HG02610 (cell line): ENCODE results near the gene CEACAM3.

Experiments used
- ATAC-seq: cut with Tn5 transposase; IDR thresholded peaks from one replicate; pipeline ENCODE4 v1.9.1; 2021; ENCODE audit warnings: mild to moderate bottlenecking, moderate library complexity; ENCODE audit not compliant: unreplicated experiment

Gene CEACAM3

GRCh38 chr19:41792513-41793413 lies 3.6 kb upstream of the CEACAM3 start:
- no peak for ATAC-seq

GRCh38 chr19:41793414-41793727 lies 3.0 kb upstream of the CEACAM3 start:
- no peak for ATAC-seq

DNA sequence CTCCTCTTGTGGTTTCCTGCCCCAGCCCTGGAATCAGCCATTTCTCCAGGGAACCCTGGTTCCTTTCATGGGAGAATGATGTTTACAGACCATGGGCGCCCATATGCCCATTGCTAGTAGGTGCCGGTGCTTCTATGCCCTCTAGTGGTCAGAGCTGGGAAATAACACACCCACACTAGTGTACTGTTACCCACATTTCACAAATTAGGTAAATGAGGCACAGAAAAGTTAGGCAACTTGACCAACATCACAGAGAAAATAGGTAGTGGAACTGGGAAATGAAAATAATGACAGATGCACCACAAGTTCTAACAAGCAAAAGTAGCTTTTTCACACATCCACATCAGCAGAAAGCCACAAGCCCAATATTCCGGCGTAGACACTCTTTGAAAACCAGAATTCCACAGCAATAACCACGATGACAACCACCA lies 1.3 kb upstream of the CEACAM3 start:
- ATAC-seq: no peak

DNA sequence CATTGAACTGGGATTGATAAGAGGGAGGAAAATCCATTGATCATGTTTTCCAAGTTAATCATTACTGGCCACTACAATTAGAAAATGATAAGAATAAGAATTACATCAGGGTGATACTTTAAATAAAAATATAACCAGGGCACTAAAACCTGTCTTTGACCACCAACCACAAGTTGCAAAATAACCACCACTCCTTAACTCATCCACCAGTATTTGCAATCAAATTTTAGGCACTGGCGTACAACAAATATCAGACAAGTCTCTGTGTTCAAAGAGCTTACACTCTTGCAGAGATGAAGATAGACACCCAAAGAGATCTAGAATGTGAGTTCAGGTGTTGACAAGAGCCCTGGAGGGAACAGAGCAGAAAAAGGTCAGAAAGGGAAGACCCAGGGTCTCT lies 514 bp downstream of the CEACAM3 start:
- ATAC-seq: no peak

DNA sequence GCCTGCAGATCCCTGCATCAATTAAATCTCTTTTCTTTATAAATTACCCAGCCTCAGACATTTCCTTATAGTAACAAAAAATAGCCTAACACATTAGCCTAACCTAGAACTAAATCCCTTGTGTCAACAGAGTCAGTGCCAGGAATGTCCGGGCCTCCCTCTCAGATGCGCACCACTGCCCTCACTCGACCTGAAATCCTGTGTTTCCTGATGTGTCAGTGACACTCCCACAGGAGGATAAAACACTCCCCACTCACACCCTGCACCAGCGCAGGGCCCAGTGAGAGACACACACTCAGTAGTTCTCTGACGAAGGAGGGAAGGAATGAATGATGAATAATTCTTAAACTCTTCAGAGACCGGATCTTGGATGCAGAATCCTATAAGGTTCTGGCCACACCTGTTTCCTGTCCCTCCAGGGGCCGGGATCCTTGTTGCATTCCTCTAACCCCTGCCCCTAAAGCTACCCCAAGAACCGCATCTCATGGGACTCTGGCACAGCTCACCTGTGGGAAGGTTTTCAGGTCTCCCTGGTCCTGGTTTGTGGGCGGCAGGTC lies 3.1 kb downstream of the CEACAM3 start:
- no peak for ATAC-seq

GRCh38 chr19:41801031-41801430 lies 4.6 kb downstream of the CEACAM3 start:
- ATAC-seq: no peak

GRCh38 chr19:41801792-41802211 lies 5.4 kb downstream of the CEACAM3 start:
- ATAC-seq: no peak

DNA sequence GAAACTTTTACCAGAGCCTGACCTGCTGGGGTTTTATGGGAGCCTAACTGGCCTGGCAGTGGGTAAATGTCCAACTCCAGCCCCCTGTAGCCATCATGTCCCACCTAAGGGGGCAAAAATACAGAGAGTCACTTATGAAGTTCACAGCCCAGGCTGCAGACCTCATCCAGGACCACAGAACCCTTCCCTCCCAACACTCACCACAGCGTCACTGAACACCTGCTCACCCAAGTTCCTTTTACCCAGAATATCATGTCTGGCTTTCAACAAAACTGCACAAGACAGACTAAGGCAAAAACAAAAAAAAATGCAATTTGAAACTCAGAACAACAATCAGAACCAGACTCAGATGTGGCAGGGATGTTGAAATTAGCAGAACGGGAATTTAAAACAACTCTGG lies 6.4 kb downstream of the CEACAM3 start:
- ATAC-seq: no peak

- ATAC-seq: no peak
Measured at GRCh38 chr19:41804336-41804735, 7.9 kb downstream of the CEACAM3 start.

GRCh38 chr19:41807176-41807575 lies 10.8 kb downstream of the CEACAM3 start:
- no peak for ATAC-seq

DNA sequence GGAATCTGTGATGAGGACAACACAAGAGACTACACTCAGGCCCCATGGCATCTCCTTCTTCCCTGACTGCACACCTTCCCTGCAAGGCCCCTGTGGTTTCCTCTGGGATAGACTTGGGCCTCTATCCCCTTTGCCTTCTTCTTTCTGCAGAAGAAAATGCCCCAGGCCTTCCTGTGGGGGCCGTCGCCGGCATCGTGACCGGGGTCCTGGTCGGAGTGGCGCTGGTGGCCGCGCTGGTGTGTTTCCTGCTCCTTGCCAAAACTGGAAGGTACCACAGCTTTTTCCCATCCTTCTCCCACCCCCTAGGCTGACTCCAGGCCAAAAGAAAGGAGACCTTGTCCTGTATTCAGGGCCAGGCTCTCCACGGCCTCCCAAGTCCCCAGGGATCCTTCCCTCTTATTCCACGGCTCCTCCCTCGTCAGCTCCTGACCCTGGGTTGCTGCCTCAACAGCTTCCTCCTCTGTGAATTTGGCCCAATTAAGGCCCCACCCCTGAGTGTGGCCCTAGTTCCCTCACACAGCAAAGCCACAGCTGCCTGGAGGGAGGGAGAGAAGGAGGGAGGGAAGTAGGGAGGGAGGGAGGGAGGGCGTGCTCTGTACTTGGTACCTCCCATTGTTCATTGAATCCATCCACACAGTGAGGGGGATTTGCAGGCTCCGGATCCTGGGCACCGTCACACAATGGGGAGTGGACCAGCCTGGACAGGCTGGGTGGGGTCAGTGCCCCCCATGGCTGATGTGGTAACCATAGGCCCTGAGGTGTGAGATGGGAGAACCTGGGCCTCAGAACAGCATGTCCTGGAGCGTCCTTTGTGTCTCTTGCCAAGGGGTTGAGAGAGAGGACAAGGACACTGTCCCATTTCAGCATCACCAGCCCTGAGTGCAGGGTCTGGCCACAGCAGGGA lies 12.5 kb downstream of the CEACAM3 start:
- no peak for ATAC-seq

- no peak for ATAC-seq
Measured at GRCh38 chr19:41810301-41810700, 13.9 kb downstream of the CEACAM3 start.

GRCh38 chr19:41811036-41811435 lies 14.6 kb downstream of the CEACAM3 start:
- ATAC-seq: no peak

GRCh38 chr19:41811981-41812380 lies 15.6 kb downstream of the CEACAM3 start:
- ATAC-seq: no peak

DNA sequence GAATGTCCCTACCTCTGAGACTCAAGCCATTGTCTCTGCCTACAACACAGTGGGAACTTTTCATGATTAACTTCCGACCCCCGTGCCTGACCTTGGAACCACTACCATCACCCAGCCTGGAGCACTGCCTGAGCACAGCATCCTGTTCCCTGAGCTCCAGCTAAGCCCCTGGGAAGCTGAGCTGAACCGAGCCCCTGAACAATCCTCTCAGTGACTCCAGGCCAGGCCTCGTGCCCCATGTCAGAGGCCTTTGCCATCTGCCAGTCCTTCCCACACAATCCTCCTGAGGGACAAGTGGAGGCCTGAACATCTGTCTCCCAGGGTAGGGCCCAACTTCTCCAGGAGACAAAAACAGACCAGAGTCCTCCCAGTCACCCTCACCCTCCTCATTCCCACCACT lies 17.5 kb downstream of the CEACAM3 start:
- no peak for ATAC-seq

DNA sequence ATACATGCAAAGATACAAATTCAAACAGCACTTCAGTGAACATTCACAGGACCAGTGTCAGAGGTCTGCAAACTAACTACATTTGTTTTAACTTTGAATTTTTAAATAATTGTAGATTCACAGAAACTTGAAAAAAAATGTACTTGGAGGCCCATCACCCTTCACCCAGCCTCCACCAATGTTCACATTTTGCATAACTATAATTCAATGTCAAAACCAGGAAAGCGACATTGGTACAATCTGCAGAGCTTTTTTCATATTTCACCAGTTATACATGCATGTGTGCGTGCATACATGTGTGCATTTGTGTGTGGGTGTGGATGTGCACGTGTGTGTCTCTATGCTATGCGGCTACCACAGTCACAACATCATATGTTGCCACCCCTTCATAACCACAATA lies 18.9 kb downstream of the CEACAM3 start:
- no peak for ATAC-seq

- ATAC-seq: no peak
Measured at GRCh38 chr19:41816761-41817160, 20.4 kb downstream of the CEACAM3 start.

- ATAC-seq: no peak
Measured at GRCh38 chr19:41821003-41821735, 24.8 kb downstream of the CEACAM3 start.

DNA sequence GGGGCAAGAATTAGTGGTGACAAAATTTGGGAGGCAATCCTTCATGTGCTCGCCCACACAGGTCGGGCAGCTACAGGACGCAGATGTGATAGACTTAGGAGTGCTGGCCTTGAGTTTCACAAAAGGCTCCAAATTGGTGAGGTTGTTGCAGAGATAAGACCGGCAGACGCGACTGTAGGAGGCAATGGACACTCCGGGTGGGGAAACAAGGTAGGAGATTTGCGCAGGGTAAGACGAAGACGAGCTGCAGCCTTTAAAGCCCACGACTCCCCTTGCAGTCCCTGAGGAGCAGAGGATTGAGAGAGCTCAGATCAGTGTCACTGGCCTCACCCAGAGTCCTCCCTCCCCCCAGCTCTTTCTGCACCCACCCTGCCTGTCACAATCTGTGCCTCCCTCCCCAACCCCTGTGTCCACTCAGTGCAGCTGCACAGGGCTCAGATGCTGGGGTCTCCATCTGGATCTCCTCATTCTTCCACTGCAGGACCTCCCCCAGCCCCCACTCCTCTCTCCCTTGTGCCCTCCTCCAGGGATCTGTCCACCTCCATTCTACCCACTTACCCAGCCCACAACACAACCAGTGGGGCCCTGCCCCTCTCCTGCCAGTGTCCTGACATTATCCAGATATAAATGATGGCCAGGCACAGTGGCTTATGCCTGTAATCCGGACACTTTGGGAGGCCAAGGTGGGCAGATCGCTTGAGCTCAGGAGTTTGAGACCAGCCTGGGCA lies 41.8 kb downstream of the CEACAM3 start:
- ATAC-seq: no peak

DNA sequence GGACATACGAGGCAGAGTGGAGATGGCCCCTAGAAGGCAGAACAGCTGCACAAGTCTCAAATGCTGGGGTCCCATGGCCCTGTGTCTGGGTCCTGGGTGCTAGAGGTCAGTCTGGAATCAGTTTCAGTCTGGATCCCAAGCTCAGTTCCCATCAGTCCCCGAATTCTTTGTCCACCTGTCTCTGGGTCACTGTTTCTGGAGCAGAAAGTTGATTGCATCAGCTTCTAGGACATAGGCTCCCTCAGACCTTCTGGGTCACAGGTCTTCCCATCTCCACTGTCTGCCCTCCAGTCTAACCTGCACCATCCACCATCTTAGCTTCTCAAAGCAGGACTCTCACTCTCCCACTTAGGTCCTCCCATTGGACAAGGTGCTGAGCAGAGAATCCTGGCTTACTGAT lies 42.8 kb downstream of the CEACAM3 start:
- no peak for ATAC-seq
